ENCODE measurements around the gene ALG14. TPM values are rescaled to one million over a fixed set of nuclear protein-coding genes. Genes with fewer than 3 reads are reported as not detected.

ALG14 gene, protein sequence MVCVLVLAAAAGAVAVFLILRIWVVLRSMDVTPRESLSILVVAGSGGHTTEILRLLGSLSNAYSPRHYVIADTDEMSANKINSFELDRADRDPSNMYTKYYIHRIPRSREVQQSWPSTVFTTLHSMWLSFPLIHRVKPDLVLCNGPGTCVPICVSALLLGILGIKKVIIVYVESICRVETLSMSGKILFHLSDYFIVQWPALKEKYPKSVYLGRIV
- total RNA-seq (2022; extraction: Qiagen RNA extraction; ENCODE audit: low read depth), result 5.8 to 7.2 TPM (median 6.7 TPM) in 5 replicates

DNA sequence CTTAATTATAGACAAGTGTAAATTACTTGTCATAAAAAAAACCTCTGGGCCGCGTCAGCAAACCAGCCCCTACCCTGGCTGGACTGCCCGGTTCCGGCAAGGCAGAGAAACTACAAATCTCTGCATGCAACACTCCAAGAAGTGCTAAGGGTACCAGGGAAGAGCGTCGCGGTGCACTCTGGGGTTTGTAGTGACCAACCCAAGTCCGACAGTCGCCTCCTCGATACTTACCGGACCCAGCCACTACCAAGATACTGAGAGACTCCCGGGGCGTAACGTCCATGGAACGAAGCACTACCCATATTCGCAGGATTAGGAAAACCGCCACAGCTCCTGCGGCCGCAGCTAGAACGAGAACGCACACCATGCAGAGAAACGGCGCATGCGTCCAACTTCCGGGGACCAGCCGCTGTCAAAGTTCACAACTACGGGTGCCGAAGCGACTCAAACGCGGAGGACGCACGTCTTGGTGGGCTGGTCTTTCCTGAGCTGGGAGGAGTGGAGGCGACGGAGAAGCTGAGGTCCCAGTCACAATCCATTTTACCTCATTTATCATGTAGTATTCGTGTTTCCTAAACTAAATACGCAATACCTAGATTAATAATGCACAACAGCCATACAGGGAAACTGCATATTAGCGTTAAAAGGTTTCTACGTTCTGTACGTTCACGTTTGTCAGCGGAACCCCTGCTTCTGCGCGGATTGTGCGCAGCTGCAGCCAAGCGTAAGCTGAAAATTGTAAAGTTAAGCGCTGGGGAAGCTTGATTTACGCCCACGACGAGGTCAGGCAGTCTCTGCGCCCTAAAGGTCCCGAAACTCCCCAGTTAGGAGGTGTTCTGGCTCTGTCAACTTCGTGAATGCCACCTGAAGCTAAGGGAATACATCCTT, at the start of gene ALG14:
Gene ALG14 (minus strand): TSS at position 420 of the 888 bp plus-strand sequence. CDS start 53 bp downstream, at position 367.

GRCh38 chr1:95117207-95118066, 44.7 kb upstream of the ALG14 start, which contains the start of gene TLCD4:
Gene TLCD4, plus strand, starts transcription at chr1:95117355. Its CDS starts 26,547 bp downstream, at chr1:95143902.

GRCh38 chr1:94926915-94927404, 145.8 kb downstream of the ALG14 start, which contains the start of gene CNN3:
Gene CNN3, minus strand, starts transcription at chr1:94927110. Its CDS starts 216 bp downstream, at chr1:94926894.

Other genes starting within 250 kb of the ALG14 start
- 51.5 to 59.7 TPM (median 58.9 TPM) in 5 replicates for gene CNN3, start 145.8 kb downstream of the ALG14 start, total RNA-seq (2022; extraction: Qiagen RNA extraction; ENCODE audit: low read depth)
- gene TLCD4, start 44.4 kb upstream of the ALG14 start, total RNA-seq (2022; extraction: Qiagen RNA extraction; ENCODE audit: low read depth), result 6.1 to 14.2 TPM (median 11.6 TPM) in 5 replicates
- 9.7 to 11.7 TPM (median 10.5 TPM) in 5 replicates for gene RWDD3, start 161.3 kb upstream of the ALG14 start, total RNA-seq (2022; extraction: Qiagen RNA extraction; ENCODE audit: low read depth)